Thymus (tissue), 11 donors: ENCODE measurements around the gene PSMB3. TPM values are rescaled to one million over a fixed set of nuclear protein-coding genes. Genes with fewer than 3 reads are reported as not detected.
A peak's percentile ranks its signal among the peaks of the same experiment; 100 is the strongest.

Experiments
- DNase-seq, 9 donors: peaks; one replicate each; pipeline ENCODE4 v3.0.0-alpha.2; 2013; ENCODE audit warnings: low spot score in 9 of 9, low read depth in 6 of 9, missing footprints in 1 of 9
- H3K27ac ChIP-seq, 2 donors: one replicate each; pipeline ENCODE4 v1.5.1; 2013; ENCODE audit warnings: control low read depth in 1 of 2, low read depth in 1 of 2, low read length in 1 of 2, mild to moderate bottlenecking in 1 of 2, moderate library complexity in 1 of 2
- H3K27me3 ChIP-seq, 2 donors: one replicate each; pipeline ENCODE4 v1.5.1; 2013; ENCODE audit warnings: low read length in 1 of 2; ENCODE audit not compliant: control insufficient read depth in 2 of 2, insufficient read depth in 1 of 2
- H3K36me3 ChIP-seq, 2 donors: one replicate each; pipeline ENCODE4 v1.5.1; 2013; ENCODE audit warnings: low read length in 1 of 2, mild to moderate bottlenecking in 1 of 2, moderate library complexity in 1 of 2; ENCODE audit not compliant: control insufficient read depth in 2 of 2, insufficient read depth in 2 of 2
- H3K4me1 ChIP-seq, 2 donors: one replicate each; pipeline ENCODE4 v1.5.1; 2013; ENCODE audit warnings: low read length in 2 of 2; ENCODE audit not compliant: control insufficient read depth in 2 of 2, insufficient read depth in 2 of 2
- H3K4me3 ChIP-seq, 2 donors: one replicate each; pipeline ENCODE4 v1.5.1; 2013; ENCODE audit warnings: low read length in 2 of 2, control low read depth in 1 of 2, mild to moderate bottlenecking in 1 of 2
- H3K9me3 ChIP-seq, 2 donors: one replicate each; pipeline ENCODE4 v1.5.1; 2013; ENCODE audit warnings: low read length in 1 of 2, mild to moderate bottlenecking in 1 of 2; ENCODE audit not compliant: control insufficient read depth in 2 of 2, insufficient read depth in 1 of 2
- WGBS: extraction: QIAGEN DNeasy Blood & Tissue Kit; methylation state at CpG from one replicate; pipeline ENCODE4 v1.1.7; 2013; 5-methylcytosine and 5-hydroxymethylcytosine counted together
- polyA plus RNA-seq: library from polyadenylated mRNA; stranded (reverse); fragments of 200-250 nt; gene quantifications from one replicate; pipeline ENCODE4 v1.2.3, GENCODE V29; 2013
- total RNA-seq: library from RNA; stranded (reverse); fragments of 120-200 nt; gene quantifications from one replicate; pipeline ENCODE4 v1.2.4, GENCODE V29; 2013
- donor health status: healthy.

PSMB3 gene
- total and polyA plus RNA-seq, 2 donors: 206 to 432 TPM

DNA sequence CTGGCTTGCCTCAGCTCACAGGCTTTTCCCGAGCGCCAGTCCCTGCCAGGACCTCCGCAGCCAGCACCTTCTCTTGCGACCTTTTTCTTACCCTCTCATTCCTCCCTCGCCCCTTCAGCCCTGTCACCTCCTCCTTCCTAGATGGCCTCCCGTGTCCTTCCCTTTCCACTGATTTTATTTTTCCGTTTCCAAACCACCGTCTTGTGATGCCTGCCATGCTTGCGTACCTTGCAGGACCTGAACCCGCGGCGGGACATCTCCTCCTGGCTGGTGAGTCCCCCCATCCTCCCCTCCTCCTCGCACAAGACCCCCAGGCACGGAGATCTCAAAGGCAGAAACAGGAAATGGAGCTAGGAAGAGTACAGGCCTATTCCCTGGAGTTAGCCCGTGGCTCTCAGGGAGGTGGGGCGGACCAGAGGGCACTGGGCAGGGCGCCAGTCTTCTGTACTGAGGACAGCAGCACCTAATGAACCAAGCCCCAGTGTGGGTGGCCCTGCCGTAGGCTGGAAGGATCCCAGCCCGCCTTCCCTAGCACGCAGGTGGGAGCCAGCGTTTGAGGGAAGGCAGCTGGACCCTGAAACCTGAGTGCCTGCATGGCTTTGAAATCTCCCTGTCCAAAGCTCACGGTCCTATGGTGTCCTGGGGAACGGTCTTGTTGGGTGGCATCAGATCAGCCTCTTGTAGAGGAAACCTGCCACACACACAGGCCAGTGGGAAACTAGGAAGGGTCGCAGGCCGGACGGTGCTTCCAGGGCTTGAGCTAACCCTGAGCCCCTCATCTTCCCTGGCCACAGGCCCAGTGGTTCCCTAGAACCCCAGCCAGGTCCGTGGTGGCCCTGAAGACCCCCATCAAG, 21.8 kb upstream of the PSMB3 start:
- DNase-seq: peak in 1 of 9 donors; percentile 31
- WGBS: 52% methylated on average over 27 of the region's 27 CpGs
- H3K4me1 ChIP-seq: peaks cover 30 to 68% of the 10 kb centered on the region in 2 donors
- H3K36me3 ChIP-seq: peaks cover 0 to 3% of the 10 kb centered on the region in 2 donors
- peaks cover 0 to 14% of the 10 kb centered on the region in 2 donors for H3K9me3 ChIP-seq
- H3K27ac ChIP-seq: peak overlapping the region; percentile 60 to 82
- H3K27me3 ChIP-seq: peaks cover 0 to under 1% of the 10 kb centered on the region in 2 donors
- peak overlapping the region; percentile 46 to 57 for H3K4me3 ChIP-seq

DNA sequence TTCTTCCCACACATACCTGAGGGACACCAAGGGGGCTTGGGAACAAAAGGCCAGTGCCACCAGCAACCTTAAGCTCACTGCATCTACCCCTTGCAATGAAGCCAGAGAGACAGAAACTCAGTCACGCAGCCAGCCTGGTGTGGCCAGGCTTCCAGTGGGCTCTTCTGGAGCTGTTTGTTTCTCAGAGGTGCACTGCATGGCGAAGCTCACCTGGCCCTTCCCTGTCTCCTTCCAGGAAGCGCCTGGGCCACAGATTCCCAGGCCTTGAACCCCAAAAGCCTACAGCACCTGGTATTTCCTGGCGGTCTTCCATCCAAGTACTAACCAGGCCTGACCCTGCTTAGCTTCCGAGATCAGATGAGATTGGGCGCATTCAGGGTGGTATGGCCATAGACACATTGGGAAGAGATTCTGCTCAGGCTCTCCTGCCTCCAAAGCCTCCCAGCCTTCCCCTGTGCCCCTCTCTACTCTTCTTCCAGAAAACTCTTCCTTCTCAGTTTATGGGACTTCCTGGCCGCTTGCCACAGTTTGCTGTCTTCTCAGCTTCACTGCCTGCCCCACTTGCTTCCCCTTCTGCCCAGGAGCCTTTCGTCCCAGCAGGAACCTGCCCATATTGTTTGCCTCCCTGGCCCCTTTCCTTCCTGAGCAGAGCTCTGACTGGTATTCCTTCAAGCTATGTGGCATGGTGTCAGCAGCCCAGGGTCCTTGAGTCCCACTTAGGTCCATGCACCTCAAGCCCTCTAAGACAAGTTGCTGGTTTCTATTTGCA, 20.8 kb upstream of the PSMB3 start:
- peaks cover 30 to 66% of the 10 kb centered on the region in 2 donors for H3K4me1 ChIP-seq
- no peaks in the 10 kb centered on the region for H3K36me3 ChIP-seq
- peaks cover 0 to 4% of the 10 kb centered on the region in 2 donors for H3K27me3 ChIP-seq
- H3K9me3 ChIP-seq: peaks cover 0 to 14% of the 10 kb centered on the region in 2 donors
- no peak for DNase-seq
- H3K27ac ChIP-seq: no peak overlapping the region
- WGBS: 88% methylated on average over 8 of the region's 8 CpGs
- H3K4me3 ChIP-seq: no peak overlapping the region

DNA sequence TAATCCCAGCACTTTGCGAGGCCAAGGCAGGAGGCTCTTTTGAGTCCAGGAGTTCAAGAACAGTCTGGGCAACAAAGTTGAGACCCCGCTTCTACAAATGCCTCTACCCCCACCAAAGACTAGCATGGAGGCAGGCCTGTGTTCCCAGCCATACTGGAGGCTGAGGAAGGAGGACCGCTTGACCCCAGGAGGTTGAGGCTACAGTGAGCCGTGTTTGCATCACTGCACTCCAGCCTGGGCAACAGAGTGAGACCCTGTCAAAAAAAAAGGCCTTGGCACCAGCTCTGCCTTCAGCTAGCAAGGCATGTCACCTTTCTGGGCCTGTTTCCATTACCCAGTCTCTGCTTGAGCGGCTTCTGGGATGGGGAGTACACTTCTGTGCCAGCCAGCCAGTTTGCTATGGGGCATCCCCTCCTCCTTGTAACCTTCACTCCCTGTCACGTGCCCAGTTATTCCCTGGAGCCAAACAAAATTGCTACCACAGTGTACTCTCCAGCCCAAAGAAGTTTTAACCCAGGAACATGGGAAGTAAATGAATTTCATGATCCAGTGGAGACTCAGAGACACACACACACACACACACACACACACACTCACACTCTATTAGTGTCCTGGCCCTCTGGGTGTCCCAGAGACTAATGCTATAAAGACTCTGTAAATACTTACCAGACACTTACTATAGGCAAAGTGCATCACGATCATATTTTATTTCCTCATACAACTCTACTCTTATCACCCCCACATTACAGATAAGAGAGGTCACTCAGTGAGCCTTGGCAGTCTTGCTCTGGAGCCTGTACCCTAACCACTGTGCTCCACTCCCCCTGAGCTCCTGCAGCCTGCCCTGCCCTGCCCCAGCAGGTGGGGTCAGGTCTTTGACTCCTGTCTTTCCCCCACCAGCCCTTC, 19.9 kb upstream of the PSMB3 start:
- Histone ChIP-seq H3K4me3 (no peak overlapping the region), H3K27ac (peak overlapping the region in 1 of 2 donors; percentile 48), H3K4me1 (peaks cover 25 to 58% of the 10 kb centered on the region in 2 donors), H3K9me3 (peaks cover 0 to 14% of the 10 kb centered on the region in 2 donors), H3K36me3 (no peaks in the 10 kb centered on the region), H3K27me3 (peaks cover 0 to 4% of the 10 kb centered on the region in 2 donors)
- no peak for DNase-seq
- 96% methylated on average over 7 of the region's 7 CpGs for WGBS

DNA sequence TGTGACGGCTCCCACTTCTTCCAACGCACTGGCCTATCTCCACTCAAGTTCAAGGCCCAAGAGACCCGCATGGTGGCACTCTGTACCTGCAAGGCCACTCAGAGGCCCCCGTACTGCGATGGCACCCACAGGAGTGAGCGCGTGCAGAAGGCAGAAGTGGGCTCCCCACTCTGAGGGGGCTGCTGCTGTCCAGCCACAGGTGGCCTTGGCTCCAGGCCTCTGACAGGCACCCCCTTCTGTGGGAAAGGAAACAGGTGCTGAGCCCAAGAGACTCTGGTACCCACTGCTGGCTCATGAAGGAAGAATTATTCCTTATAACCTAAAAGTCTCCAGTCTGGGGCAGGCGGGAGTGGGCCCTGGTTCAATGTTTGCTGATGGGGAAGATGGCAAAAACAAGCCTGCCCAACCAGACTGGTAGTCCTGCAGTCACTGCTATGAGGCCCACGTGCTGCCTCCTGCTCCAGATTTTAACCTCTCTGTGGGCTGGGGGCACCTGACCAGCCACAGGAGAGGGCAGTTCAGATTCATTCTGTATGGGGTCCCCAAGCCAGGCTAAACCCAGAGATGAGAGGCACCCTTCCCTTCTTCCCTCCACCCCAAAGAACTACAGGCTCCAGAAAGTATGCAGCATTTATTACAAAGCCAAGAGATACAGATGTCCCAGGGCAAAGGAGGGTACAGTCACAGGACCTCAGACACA, 19.1 kb upstream of the PSMB3 start:
- Histone ChIP-seq H3K4me3 (no peak overlapping the region), H3K4me1 (peaks cover 17 to 50% of the 10 kb centered on the region in 2 donors), H3K27me3 (peaks cover 1 to 5% of the 10 kb centered on the region in 2 donors), H3K36me3 (no peaks in the 10 kb centered on the region), H3K27ac (no peak overlapping the region), H3K9me3 (peaks cover 0 to 10% of the 10 kb centered on the region in 2 donors)
- DNase-seq: no peak
- WGBS: 97% methylated on average over 9 of the region's 9 CpGs

DNA sequence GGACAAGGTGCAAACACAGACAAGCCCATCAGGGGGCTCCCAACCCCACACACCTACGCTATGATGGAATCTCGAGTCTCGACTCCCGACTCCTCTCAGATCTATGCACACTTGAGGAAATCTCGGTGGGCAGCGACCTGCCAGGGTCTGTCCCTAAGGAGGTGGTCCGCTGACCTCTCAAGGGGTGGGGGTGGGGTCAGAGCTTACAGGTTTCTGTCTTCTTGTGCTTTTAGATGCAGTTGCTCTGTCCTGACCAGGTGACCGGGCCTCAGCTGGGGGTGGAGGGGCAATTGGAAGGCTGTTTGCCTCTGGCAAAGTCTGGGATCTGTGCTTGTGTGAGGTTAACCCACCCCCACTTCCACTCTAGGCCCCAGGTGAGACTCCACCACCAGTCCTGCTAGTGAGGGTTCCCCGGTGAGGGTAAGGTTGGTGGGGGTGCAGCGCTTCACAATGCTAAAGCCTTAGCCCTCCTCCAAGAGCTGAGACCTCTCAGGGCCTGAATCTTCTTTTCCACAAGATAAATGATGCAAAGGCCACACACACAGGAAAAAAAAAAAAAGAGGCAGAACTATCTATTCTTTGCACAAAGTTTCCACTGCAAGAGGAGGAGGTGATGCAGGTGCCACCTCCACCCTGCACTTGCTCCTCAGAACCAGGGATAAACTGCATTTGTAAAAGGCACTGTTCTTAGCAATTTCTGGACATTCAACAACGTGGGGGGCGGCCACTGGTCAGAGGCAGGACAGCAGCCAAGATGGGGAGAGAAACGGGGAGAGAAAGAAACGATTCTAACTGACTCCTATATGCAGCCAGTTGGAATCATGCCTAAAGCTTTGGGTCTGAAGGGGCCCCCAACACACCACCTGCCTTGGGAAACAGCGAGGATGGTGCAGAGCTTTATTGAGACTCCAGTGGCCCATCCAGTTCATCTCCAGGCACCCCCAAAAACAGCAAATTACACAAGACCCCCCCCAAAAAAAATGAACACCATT, 18.3 kb upstream of the PSMB3 start:
- WGBS: 87% methylated on average over 15 of the region's 15 CpGs
- peaks cover 8 to 42% of the 10 kb centered on the region in 2 donors for H3K4me1 ChIP-seq
- no peak overlapping the region for H3K27ac ChIP-seq
- H3K36me3 ChIP-seq: no peaks in the 10 kb centered on the region
- peak in 1 of 9 donors; percentile 36 for DNase-seq
- no peak overlapping the region for H3K4me3 ChIP-seq
- peaks cover 4 to 13% of the 10 kb centered on the region in 2 donors for H3K27me3 ChIP-seq
- H3K9me3 ChIP-seq: peaks cover 0 to 4% of the 10 kb centered on the region in 2 donors

DNA sequence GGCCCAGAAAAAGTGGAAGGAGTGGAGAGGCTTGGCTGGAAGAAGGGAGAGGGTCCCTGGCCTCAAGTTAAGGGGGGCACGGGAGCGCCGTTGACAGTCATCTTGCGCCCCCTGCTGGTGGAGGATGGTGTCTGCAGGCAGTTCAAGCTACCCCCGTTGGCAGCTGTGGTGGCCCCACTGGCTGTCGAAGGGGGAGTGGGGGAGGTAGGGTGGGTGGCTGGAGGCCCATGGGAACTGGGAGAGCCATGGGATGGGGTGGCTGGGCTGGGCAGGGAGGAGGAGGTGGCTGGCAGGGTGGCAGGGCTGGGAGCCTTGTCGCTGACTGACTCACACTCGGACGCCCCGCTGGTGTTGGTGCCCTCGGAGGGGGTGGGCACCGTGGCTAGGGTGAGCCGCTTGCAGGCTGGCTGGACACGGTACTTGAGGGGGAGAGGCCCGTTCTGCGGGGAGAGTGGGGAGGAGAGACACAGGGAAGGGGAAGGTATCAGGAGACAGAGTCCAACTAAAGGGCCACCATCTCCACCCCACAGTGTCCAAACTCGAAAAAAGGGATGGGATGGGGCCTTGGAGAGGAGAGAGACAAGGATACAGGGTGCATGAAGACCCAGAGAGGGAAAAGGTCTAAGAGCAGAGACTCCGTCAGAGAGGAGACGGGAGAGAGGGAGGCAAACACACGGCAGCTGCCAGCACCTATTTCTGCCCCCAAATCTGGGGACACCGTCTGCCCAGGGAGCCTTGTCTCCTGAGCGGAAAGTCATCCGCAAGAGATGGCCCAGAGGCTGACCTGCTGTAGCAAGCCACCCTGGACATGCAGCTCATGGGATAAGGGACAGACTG, 17.2 kb upstream of the PSMB3 start:
- DNase-seq: peak in 5 of 9 donors; percentile 43 to 78 (median 65)
- H3K36me3 ChIP-seq: no peaks in the 10 kb centered on the region
- WGBS: 59% methylated on average over 23 of the region's 23 CpGs
- no peak overlapping the region for H3K27ac ChIP-seq
- peaks cover 4 to 19% of the 10 kb centered on the region in 2 donors for H3K27me3 ChIP-seq
- H3K4me3 ChIP-seq: no peak overlapping the region
- peaks cover 2 to 34% of the 10 kb centered on the region in 2 donors for H3K4me1 ChIP-seq
- peaks cover 0 to 4% of the 10 kb centered on the region in 2 donors for H3K9me3 ChIP-seq

DNA sequence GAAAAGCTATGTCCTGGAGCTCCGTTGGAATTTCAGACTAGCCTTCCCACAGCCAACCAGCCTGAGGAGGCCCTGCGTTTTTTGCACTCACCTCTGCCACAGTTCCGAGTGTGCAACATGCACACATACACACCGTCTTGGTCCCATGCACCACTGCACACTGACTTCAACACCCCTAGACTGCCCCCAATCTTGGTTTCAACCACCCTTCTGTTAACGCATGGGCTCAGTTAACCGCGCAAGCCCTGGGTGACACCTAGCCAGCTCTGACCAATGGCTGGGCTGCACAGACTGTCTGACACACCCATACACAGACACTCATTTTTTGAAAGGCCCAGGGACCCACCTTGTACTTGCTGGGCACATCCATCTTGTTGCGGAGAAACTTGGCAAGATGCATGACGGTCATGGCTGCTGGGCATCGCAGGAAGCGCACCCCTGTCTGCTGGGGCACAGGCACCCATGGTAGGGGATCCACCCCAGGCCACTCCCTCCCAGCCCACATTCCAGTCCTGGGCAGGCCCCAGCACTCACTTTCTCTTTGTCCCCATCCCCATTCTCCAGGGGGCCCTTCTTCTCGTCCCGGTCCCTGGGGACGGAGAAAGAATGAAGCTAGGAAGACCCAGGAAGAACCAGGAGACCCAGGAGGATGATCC, 14.4 kb upstream of the PSMB3 start:
- Histone ChIP-seq H3K27me3 (peaks cover 4 to 19% of the 10 kb centered on the region in 2 donors), H3K4me1 (peaks cover 0 to 35% of the 10 kb centered on the region in 2 donors), H3K9me3 (peaks cover 0 to 4% of the 10 kb centered on the region in 2 donors), H3K36me3 (no peaks in the 10 kb centered on the region), H3K27ac (no peak overlapping the region), H3K4me3 (no peak overlapping the region)
- DNase-seq: no peak
- 90% methylated on average over 14 of the region's 14 CpGs for WGBS
